ENCODE results near the gene ENTPD7. TPM values are rescaled to one million over a fixed set of nuclear protein-coding genes. Genes with fewer than 3 reads are reported as not detected.

The ENTPD7 gene
- total and polyA plus RNA-seq, 2 donors (not counting 1 experiment from before 2014, with no cell fraction given) = 0.75 to 6.2 TPM

DNA sequence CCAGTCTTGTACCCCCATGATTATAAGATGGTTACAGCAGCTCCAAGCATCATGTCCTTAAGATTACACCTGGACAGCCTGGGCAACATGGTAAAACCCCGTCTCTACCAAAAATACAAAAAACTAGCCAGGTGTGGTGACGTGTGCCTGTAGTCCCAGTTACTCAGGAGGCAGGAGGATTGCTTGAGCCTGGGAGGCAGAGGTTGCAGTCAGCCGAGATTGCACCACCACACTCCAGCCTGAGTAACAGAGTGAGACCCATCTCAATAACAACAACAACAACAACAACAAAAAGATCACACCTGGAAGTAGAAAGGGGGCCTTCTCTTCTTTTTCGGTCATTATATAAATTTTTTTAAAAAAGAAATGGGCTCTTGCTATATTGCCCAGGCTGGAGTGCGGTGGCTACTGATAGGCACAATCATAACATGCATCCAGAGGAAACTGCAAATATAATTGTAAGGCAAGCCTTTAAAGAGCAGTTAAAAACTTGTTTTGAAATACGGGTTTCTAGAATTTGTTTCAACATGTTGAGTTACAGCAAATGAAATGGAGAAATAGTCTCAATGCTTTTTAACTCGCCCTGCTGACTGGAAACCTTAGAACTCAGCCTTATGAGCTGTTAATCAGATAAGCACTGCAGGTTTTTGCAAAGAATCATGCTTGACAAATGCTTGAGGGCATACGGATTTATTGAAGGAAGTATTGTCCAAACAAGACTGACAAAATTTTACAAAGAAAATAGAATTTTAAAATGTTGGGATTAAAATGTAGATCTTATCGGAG is 4.7 kb upstream of the ENTPD7 start:
- no peak overlapping the region for H3K27ac Mint-ChIP-seq
- no peaks in the 10 kb centered on the region for H3K36me3 ChIP-seq (replicated peaks in 1 of 2; ENCODE audit: control extremely low read depth in 1 of 2, control insufficient read depth in 1 of 2, extremely low read depth in 1 of 2, insufficient read depth in 2 of 2, low read length in 1 of 2)
- no peak overlapping the region for H2AFZ ChIP-seq (ENCODE audit: insufficient read depth, low read depth, low read length, poor library complexity, severe bottlenecking)
- DNase-seq = no peak
- CTCF ChIA-PET = interaction anchor here (0.6 to 1.1 kb wide), 3 partner anchors 43 to 97 kb away, joined by 3 read pairs; no protein-coding TSS in a partner anchor
- no peak overlapping the region for H3K9ac ChIP-seq (ENCODE audit: low read length)
- H3K27me3 Mint-ChIP-seq = peaks cover 35% of the 10 kb centered on the region
- no peak overlapping the region for H3K4me3 ChIP-seq (ENCODE audit: control extremely low read depth in 1 of 5, extremely low read depth in 1 of 5, insufficient read depth in 1 of 5, low read depth in 2 of 5, low read length in 4 of 5)
- 94% methylated on average over 5 of the region's 9 CpGs for WGBS (ENCODE audit: insufficient coverage)
- H3K4me1 Mint-ChIP-seq = peaks cover 13% of the 10 kb centered on the region
- intact Hi-C loops (cut with micrococcal nuclease) = no loop called here
- H3K9me3 ChIP-seq (ENCODE audit: control extremely low read depth in 1 of 3, control insufficient read depth in 2 of 3, insufficient read depth in 1 of 3, low read length in 2 of 3) = no peaks in the 10 kb centered on the region
- no peak overlapping the region for H3K4me3 Mint-ChIP-seq
- no peak for ATAC-seq (ENCODE audit: low read depth)
- no peaks in the 10 kb centered on the region for H3K9me3 Mint-ChIP-seq (ENCODE audit: insufficient read depth)
- no peak for TF ChIP-seq CTCF (IDR thresholded peaks at IDR 0.05)
- no peak for TF ChIP-seq EZH2 (IDR thresholded peaks at IDR 0.05; ENCODE audit: borderline replicate concordance, insufficient read depth, low read depth, low read length, poor library complexity, severe bottlenecking)
- H3K27ac ChIP-seq (ENCODE audit: low read length in 2 of 2) = no peak overlapping the region
- no peak overlapping the region for H3K4me2 ChIP-seq (replicated peaks; ENCODE audit: low read depth, low read length, poor library complexity, severe bottlenecking)
- H3K4me1 ChIP-seq (ENCODE audit: control insufficient read depth in 2 of 2, insufficient read depth in 2 of 2, low read length in 2 of 2) = peaks cover 0 to 10% of the 10 kb centered on the region in 2 donors
- H4K20me1 ChIP-seq (ENCODE audit: control insufficient read depth, insufficient read depth, low read length, poor library complexity, severe bottlenecking) = no peaks in the 10 kb centered on the region
- POLR2A ChIA-PET = no interaction called here
- H3K27me3 ChIP-seq (replicated peaks in 1 of 4; ENCODE audit: control extremely low read depth in 1 of 4, control insufficient read depth in 3 of 4, insufficient read depth in 4 of 4, low read length in 3 of 4) = peaks cover 0 to 10% (median 0%) of the 10 kb centered on the region in 4 experiments
- no peaks in the 10 kb centered on the region for H3K79me2 ChIP-seq (ENCODE audit: control insufficient read depth, insufficient read depth, low read length)

Data from B cell (primary cell).